Neural progenitor cell (in vitro differentiated cells): ENCODE data around the gene USP34.

ENCODE experiments used
- CTCF ChIP-seq: fragments of 200-600 bp; sonication (generic); IDR thresholded peaks from 2 replicates; pipeline ENCODE4 v1.5.1; 2017; ENCODE audit warnings: antibody characterized with exemption, mild to moderate bottlenecking
- EZH2 ChIP-seq: fragments of 200-600 bp; sonication (generic); IDR thresholded peaks from 2 replicates; pipeline ENCODE4 v1.6.1; 2017; ENCODE audit warnings: antibody characterized with exemption, mild to moderate bottlenecking, moderate library complexity
- EZH2phosphoT487 ChIP-seq: fragments of 200-600 bp; sonication (generic); IDR thresholded peaks from 2 replicates; pipeline ENCODE4 v1.6.1; 2017; ENCODE audit warnings: antibody characterized with exemption

- TF ChIP-seq CTCF (no peak), EZH2 (no peak), EZH2phosphoT487 (no peak)
Observed at GRCh38 chr2:61320181-61320580, 150.7 kb downstream of the USP34 start.
